Stomach smooth muscle (tissue), 2 donors: ENCODE results near the gene GPR158.
A peak's percentile ranks its signal among the peaks of the same experiment; 100 is the strongest.

ENCODE experiments used
- H3K27ac ChIP-seq: one replicate; pipeline ENCODE4 v1.7.0; 2013; ENCODE audit warnings: mild to moderate bottlenecking, low read length, inconsistent platforms
- H3K27me3 ChIP-seq, 2 donors: one replicate each; pipeline ENCODE4 v1.7.0; 2013; ENCODE audit warnings: low read length in 2 of 2; ENCODE audit not compliant: insufficient read depth in 2 of 2, control insufficient read depth in 1 of 2
- H3K36me3 ChIP-seq, 2 donors: one replicate each; pipeline ENCODE4 v1.7.0; 2013; ENCODE audit warnings: low read length in 2 of 2; ENCODE audit not compliant: control insufficient read depth in 2 of 2, insufficient read depth in 2 of 2
- H3K4me1 ChIP-seq: one replicate; pipeline ENCODE4 v1.7.0; 2013; ENCODE audit warnings: low read length; ENCODE audit not compliant: control insufficient read depth, insufficient read depth
- H3K4me3 ChIP-seq, 2 donors: one replicate each; pipeline ENCODE4 v1.7.0; 2013; ENCODE audit warnings: low read length in 2 of 2
- H3K9ac ChIP-seq, 2 donors: one replicate each; pipeline ENCODE4 v1.7.0; 2013; ENCODE audit warnings: low read length in 2 of 2, mild to moderate bottlenecking in 1 of 2
- H3K9me3 ChIP-seq, 2 donors: one replicate each; pipeline ENCODE4 v1.7.0; 2013; ENCODE audit warnings: low read length in 2 of 2; ENCODE audit not compliant: control insufficient read depth in 2 of 2
- donor health status: healthy.
- donor health status: Pancreatic carcinoma.

Gene GPR158

DNA sequence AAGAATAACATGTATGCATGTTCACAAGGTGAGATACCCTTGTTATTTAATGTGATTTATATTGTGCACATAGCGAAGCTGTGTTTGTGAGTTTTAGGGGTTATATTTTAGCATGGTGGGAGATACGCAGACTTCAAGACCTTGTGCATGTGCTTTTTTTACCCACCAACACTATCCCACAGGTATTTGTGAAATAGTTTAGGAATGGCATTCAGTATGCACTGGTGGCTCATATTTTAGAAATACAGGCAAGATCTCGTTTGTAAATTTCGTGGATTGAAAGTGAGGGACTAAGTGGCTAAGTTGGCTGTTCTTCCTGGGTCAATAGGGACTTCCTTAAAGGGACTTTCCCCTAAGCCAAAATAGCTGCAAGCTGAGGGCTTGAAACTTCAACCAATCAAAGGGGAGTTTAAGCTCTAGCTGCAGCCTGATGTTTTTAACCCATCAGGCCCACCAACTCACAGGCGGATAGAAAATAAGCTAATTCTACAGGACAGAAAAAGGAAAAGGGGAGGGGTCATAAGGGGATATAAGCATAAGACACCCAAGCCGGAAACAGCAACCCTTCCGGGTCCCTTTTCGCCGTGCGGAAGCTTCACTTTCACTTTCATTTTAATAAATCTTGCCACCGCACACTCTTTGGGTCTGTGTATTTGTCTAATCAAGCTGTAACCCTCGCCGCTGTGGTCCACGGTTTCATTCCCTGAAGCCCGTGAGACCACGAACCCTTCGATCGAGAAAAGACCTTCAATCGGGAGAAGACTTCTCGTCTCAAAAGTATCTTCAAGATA, 291.0 kb downstream of the GPR158 start:
- H3K27me3 ChIP-seq: no peaks in the 10 kb centered on the region
- H3K4me1 ChIP-seq: no peaks in the 10 kb centered on the region
- no peak overlapping the region for H3K27ac ChIP-seq
- no peak overlapping the region for H3K4me3 ChIP-seq
- H3K36me3 ChIP-seq: no peaks in the 10 kb centered on the region
- H3K9ac ChIP-seq: no peak overlapping the region
- no peaks in the 10 kb centered on the region for H3K9me3 ChIP-seq

GRCh38 chr10:25467881-25468280, 293.1 kb downstream of the GPR158 start:
- no peaks in the 10 kb centered on the region for H3K4me1 ChIP-seq
- H3K27me3 ChIP-seq: no peaks in the 10 kb centered on the region
- H3K27ac ChIP-seq: no peak overlapping the region
- no peak overlapping the region for H3K4me3 ChIP-seq
- no peak overlapping the region for H3K9ac ChIP-seq
- no peaks in the 10 kb centered on the region for H3K36me3 ChIP-seq
- H3K9me3 ChIP-seq: no peaks in the 10 kb centered on the region

- H3K4me1 ChIP-seq: no peaks in the 10 kb centered on the region
These were observed 306.7 kb downstream of the GPR158 start for GRCh38 chr10:25481467-25481866.

DNA sequence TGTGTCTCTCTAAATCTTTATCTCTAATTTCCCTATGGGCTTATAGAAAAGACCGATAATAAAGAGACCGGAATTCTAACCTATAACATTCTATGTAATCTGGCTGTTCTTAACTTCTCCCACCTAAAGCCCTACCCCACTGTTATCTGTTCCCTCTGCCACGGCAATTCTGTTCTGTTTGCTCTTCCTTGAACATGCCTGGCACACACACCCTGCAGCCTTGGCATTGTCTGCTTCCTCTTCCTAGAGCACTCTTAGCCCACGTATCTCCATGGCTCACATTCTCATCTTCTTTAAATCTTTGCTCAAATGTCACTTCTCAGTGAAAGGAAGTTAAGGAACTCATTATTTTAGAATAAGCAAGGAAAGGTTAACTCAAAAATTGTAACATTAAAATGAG, 309.2 kb downstream of the GPR158 start:
- Histone ChIP-seq H3K27me3 (no peaks in the 10 kb centered on the region), H3K9me3 (no peaks in the 10 kb centered on the region), H3K9ac (no peak overlapping the region), H3K4me3 (no peak overlapping the region), H3K4me1 (no peaks in the 10 kb centered on the region), H3K36me3 (no peaks in the 10 kb centered on the region), H3K27ac (no peak overlapping the region)

More at GRCh38 chr10:25481467-25481866, 306.7 kb downstream of the GPR158 start:
- H3K9ac ChIP-seq: no peak overlapping the region
- no peak overlapping the region for H3K27ac ChIP-seq
- H3K27me3 ChIP-seq: no peaks in the 10 kb centered on the region
- H3K36me3 ChIP-seq: no peaks in the 10 kb centered on the region
- H3K9me3 ChIP-seq: no peaks in the 10 kb centered on the region
- no peak overlapping the region for H3K4me3 ChIP-seq

GRCh38 chr10:25487266-25487665, 312.5 kb downstream of the GPR158 start:
- Histone ChIP-seq H3K4me3 (no peak overlapping the region), H3K36me3 (no peaks in the 10 kb centered on the region), H3K4me1 (no peaks in the 10 kb centered on the region), H3K27ac (no peak overlapping the region), H3K9ac (no peak overlapping the region), H3K27me3 (no peaks in the 10 kb centered on the region), H3K9me3 (no peaks in the 10 kb centered on the region)

DNA sequence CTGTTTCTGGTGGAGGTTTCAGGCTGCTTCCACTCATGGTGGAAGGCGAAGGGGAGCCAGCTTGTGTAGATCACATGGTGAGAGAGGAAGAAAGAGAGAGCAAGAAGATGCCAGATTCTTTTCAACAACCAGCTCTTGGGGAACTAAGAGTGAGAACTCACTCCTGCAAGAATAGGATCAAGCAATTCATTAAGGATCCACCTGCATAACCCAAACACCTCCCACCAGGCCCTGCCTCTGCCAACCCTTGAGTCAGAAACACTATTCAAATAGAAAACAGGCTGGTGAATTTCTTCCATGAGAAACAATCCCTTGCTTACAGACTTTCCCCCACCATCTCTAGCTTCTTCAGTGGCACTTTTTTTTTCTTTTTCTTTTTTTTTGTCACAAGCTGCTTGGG, 317.2 kb downstream of the GPR158 start:
- no peaks in the 10 kb centered on the region for H3K36me3 ChIP-seq
- H3K9ac ChIP-seq: no peak overlapping the region
- no peaks in the 10 kb centered on the region for H3K27me3 ChIP-seq
- H3K9me3 ChIP-seq: no peaks in the 10 kb centered on the region
- no peaks in the 10 kb centered on the region for H3K4me1 ChIP-seq
- no peak overlapping the region for H3K4me3 ChIP-seq
- H3K27ac ChIP-seq: no peak overlapping the region

- H3K9me3 ChIP-seq: no peaks in the 10 kb centered on the region
- no peaks in the 10 kb centered on the region for H3K36me3 ChIP-seq
- no peak overlapping the region for H3K9ac ChIP-seq
- H3K4me3 ChIP-seq: no peak overlapping the region
- H3K4me1 ChIP-seq: no peaks in the 10 kb centered on the region
- no peaks in the 10 kb centered on the region for H3K27me3 ChIP-seq
- H3K27ac ChIP-seq: no peak overlapping the region
These were observed 317.9 kb downstream of the GPR158 start for GRCh38 chr10:25492680-25493079.

DNA sequence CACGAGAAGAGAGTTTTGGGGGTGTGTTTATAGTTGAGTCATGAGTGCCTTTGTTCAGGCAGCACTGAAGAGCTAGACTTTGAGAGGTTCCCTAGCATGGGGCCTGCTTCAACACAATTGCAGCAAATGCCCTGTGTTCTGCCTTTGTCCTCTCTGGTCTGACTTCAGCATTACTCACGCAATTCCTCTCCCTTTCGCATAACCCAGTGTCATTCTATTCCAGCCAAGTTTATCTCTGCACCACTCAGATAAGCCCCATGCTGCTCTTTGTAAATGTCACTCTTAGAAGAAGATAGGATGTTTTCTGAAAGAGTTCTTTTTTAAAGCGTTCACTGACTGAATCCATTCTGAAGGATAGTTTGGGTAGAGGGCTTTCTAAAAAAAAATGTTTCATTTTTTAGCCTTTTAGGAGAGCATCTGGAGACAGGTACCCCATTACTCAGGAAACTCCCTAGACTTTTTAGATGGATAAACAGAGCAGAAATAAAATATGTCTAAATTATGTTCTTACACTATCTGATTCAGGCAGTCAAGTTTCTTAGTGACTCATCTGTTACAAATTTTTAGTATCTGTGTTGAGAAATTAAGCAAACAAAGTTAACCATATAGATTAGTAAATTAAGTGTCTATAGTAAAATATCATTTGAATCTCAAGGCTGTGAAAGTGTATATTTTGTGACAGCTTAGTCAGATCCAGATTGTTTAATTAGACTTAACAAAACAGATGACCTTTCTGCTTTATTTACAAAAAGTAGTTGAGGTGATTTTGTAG, 318.5 kb downstream of the GPR158 start:
- H3K9ac ChIP-seq: no peak overlapping the region
- no peaks in the 10 kb centered on the region for H3K27me3 ChIP-seq
- H3K36me3 ChIP-seq: no peaks in the 10 kb centered on the region
- no peaks in the 10 kb centered on the region for H3K9me3 ChIP-seq
- H3K4me3 ChIP-seq: no peak overlapping the region
- H3K4me1 ChIP-seq: no peaks in the 10 kb centered on the region
- no peak overlapping the region for H3K27ac ChIP-seq

DNA sequence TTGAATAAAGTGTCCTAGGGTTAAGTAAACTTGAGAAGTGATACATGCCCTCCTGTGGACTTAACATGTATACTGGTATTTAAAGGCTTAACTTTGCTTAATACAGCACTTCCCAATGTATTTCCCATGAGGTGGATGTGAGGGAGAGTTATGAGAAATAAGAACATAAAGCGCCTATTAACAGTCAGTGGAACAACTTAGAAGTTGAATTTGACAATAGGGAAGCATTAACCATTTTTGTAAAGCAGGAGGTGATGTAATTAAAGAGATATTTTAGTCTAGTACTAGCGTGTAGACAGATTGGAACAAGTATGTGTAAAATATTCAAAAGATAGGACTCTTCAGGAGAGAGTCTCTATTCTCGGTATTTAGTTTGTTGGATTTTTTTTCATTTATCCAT, 322.4 kb downstream of the GPR158 start:
- no peaks in the 10 kb centered on the region for H3K36me3 ChIP-seq
- no peak overlapping the region for H3K9ac ChIP-seq
- no peaks in the 10 kb centered on the region for H3K27me3 ChIP-seq
- no peaks in the 10 kb centered on the region for H3K9me3 ChIP-seq
- H3K4me1 ChIP-seq: no peaks in the 10 kb centered on the region
- H3K27ac ChIP-seq: no peak overlapping the region
- no peak overlapping the region for H3K4me3 ChIP-seq

DNA sequence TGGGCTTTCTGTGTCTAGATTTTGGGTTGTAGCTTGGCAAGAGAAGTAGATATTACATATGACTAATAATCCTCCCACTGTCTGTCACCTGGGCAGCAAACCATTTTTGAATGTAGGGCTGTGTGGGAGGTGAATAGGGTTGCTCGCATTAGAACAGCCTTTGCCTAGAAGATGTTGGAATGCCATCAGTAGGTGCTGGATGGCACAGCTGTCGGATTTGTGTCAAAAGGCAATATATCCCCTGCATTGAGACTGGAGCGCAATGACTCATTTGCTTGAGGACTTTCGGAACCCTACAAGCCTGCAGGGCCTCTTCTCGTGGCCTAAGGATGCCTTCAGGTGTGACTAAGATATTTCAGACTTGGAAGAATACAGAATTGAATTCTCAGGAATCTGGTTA, 323.8 kb downstream of the GPR158 start:
- Histone ChIP-seq H3K4me3 (no peak overlapping the region), H3K9ac (no peak overlapping the region), H3K27ac (no peak overlapping the region), H3K36me3 (no peaks in the 10 kb centered on the region), H3K9me3 (no peaks in the 10 kb centered on the region), H3K4me1 (no peaks in the 10 kb centered on the region), H3K27me3 (no peaks in the 10 kb centered on the region)

- no peaks in the 10 kb centered on the region for H3K4me1 ChIP-seq
These were observed 327.1 kb downstream of the GPR158 start for GRCh38 chr10:25501912-25502311.

More at GRCh38 chr10:25501912-25502311, 327.1 kb downstream of the GPR158 start:
- no peaks in the 10 kb centered on the region for H3K9me3 ChIP-seq
- peak overlapping the region; percentile 30 to 35 for H3K4me3 ChIP-seq
- no peak overlapping the region for H3K9ac ChIP-seq
- no peaks in the 10 kb centered on the region for H3K36me3 ChIP-seq
- no peak overlapping the region for H3K27ac ChIP-seq
- no peaks in the 10 kb centered on the region for H3K27me3 ChIP-seq
